H1 (cell line): Measurements from ENCODE around the gene BRSK2. TPM values are rescaled to one million over a fixed set of nuclear protein-coding genes. Genes with fewer than 3 reads are reported as not detected.

Experiments used
- CTCF ChIA-PET: fragments of 300-600 bp; sonication (Branson Sonifier 250); formaldehyde crosslinking; loops from one replicate; lab custom pipeline; 2021; ENCODE audit not compliant: partially characterized antibody; lab: Charles Lee
- POLR2A ChIA-PET: fragments of 300-600 bp; sonication (Branson Sonifier 250); formaldehyde crosslinking; loops from one replicate; lab custom pipeline; 2021; ENCODE audit warnings: inconsistent platforms; ENCODE audit not compliant: partially characterized antibody; lab: Charles Lee
- DNase-seq, 2 experiments: peaks; one replicate each; pipeline versions ENCODE4 v3.0.0 to v3.0.0-alpha.2; 2010 to 2022; ENCODE audit warnings: low spot score in 2 of 2, low read depth in 1 of 2, mixed read lengths in 1 of 2
- FAIRE-seq: peaks from 2 replicates; lab custom pipeline; 2011; peaks lifted over from hg19 to GRCh38; lab: Jason Lieb, UNC
- H2AFZ ChIP-seq: 2 replicates; pipeline ENCODE4 v1.8.1; 2012; ENCODE audit warnings: low read length, inconsistent platforms
- H2AK5ac ChIP-seq: 2 replicates; pipeline ENCODE4 v1.6.1; 2013; ENCODE audit warnings: low read depth, low read length
- H2BK120ac ChIP-seq: replicated peaks from 2 replicates; pipeline ENCODE3; 2013; ENCODE audit warnings: low read depth, low read length, inconsistent platforms
- H2BK12ac ChIP-seq: 2 replicates; pipeline ENCODE4 v1.6.1; 2013; ENCODE audit warnings: low read depth, low read length
- H2BK15ac ChIP-seq: 2 replicates; pipeline ENCODE4 v1.6.1; 2013; ENCODE audit warnings: low read length
- H2BK20ac ChIP-seq: 2 replicates; pipeline ENCODE4 v1.6.1; 2013; ENCODE audit warnings: low read length
- H2BK5ac ChIP-seq: 2 replicates; pipeline ENCODE4 v1.6.1; 2013; ENCODE audit warnings: low read depth, low read length
- H3K14ac ChIP-seq: 2 replicates; pipeline ENCODE4 v1.6.1; 2013; ENCODE audit warnings: inconsistent platforms; ENCODE audit not compliant: insufficient read length
- H3K18ac ChIP-seq: 2 replicates; pipeline ENCODE4 v1.6.1; 2013; ENCODE audit warnings: low read length; ENCODE audit errors: extremely low read depth
- H3K23ac ChIP-seq: 2 replicates; pipeline ENCODE4 v1.6.1; 2013; ENCODE audit warnings: inconsistent platforms; ENCODE audit not compliant: insufficient read length
- H3K23me2 ChIP-seq: 2 replicates; pipeline ENCODE4 v1.6.1; 2013; ENCODE audit warnings: low read depth, low read length
- H3K27ac ChIP-seq: 2 replicates; pipeline ENCODE4 v1.6.1; 2011; ENCODE audit warnings: low read depth, low read length, inconsistent platforms
- H3K27me3 ChIP-seq, 4 experiments: replicated peaks in 1 of 4; 1 replicate in 1 of 4; 2 replicates in 3 of 4; pipeline versions ENCODE4 v1.6.1 to v1.8.1; 2011 to 2013; ENCODE audit warnings: low read length in 3 of 4, mild to moderate bottlenecking in 3 of 4, inconsistent platforms in 2 of 4, mixed read lengths in 2 of 4, moderate library complexity in 1 of 4; ENCODE audit not compliant: control insufficient read depth in 3 of 4, insufficient read depth in 3 of 4; ENCODE audit errors: extremely low read depth in 1 of 4
- H3K36me3 ChIP-seq, 4 experiments: 2 replicates each; pipeline versions ENCODE4 v1.6.1 to v1.8.1; 2011 to 2013; ENCODE audit warnings: mild to moderate bottlenecking in 4 of 4, low read length in 3 of 4, moderate library complexity in 2 of 4, control low read depth in 1 of 4, inconsistent platforms in 1 of 4; ENCODE audit not compliant: insufficient read depth in 4 of 4, control insufficient read depth in 2 of 4
- H3K4ac ChIP-seq: replicated peaks from 2 replicates; pipeline ENCODE3; 2013; ENCODE audit warnings: low read length, low read depth, mixed read lengths, inconsistent platforms; ENCODE audit not compliant: insufficient read length
- H3K4me1 ChIP-seq, 4 experiments: replicated peaks in 1 of 4; 1 replicate in 1 of 4; 2 replicates in 3 of 4; pipeline versions ENCODE4 v1.6.1 to v1.8.1; 2011 to 2013; ENCODE audit warnings: low read length in 3 of 4, inconsistent platforms in 2 of 4, mixed read lengths in 1 of 4; ENCODE audit not compliant: insufficient read depth in 4 of 4, control insufficient read depth in 3 of 4
- H3K4me2 ChIP-seq, 2 experiments: 2 replicates each; pipeline versions ENCODE4 v1.6.1 to v1.8.1; 2011 to 2013; ENCODE audit warnings: low read depth in 2 of 2, low read length in 2 of 2, control low read depth in 1 of 2, inconsistent platforms in 1 of 2, mild to moderate bottlenecking in 1 of 2; ENCODE audit not compliant: insufficient read depth in 1 of 2
- H3K4me3 ChIP-seq, 4 experiments: fragments of 200-600, 300-600 bp in 1 of 4; sonication (generic), shearing (Covaris generic), sonication (Bioruptor Twin) in 1 of 4; 2 replicates each; pipeline versions ENCODE4 v1.5.1 to v1.8.1; 2011 to 2016; ENCODE audit warnings: low read length in 4 of 4, low read depth in 3 of 4, control low read depth in 2 of 4, inconsistent platforms in 2 of 4, mild to moderate bottlenecking in 2 of 4, mixed read lengths in 1 of 4, moderate library complexity in 1 of 4; ENCODE audit not compliant: insufficient read depth in 2 of 4; ENCODE audit errors: extremely low read depth in 1 of 4
- H3K56ac ChIP-seq: replicated peaks from 2 replicates; pipeline ENCODE3; 2013; ENCODE audit warnings: low read depth, mild to moderate bottlenecking, mixed read lengths, low read length, inconsistent platforms; ENCODE audit not compliant: insufficient read length
- H3K79me1 ChIP-seq: 2 replicates; pipeline ENCODE4 v1.6.1; 2013; ENCODE audit warnings: low read depth, low read length, control low read depth
- H3K79me2 ChIP-seq, 2 experiments: 2 replicates each; pipeline versions ENCODE4 v1.6.1 to v1.8.1; 2012 to 2013; ENCODE audit warnings: low read length in 2 of 2, mild to moderate bottlenecking in 2 of 2, inconsistent platforms in 1 of 2; ENCODE audit not compliant: insufficient read depth in 2 of 2, control insufficient read depth in 1 of 2
- H3K9ac ChIP-seq, 4 experiments: replicated peaks in 1 of 4; 1 replicate in 1 of 4; 2 replicates in 3 of 4; pipeline versions ENCODE4 v1.6.1 to v1.8.1; 2011 to 2013; ENCODE audit warnings: low read depth in 3 of 4, low read length in 3 of 4, control low read depth in 2 of 4, mild to moderate bottlenecking in 2 of 4, moderate library complexity in 2 of 4, inconsistent platforms in 1 of 4; ENCODE audit errors: extremely low read depth in 1 of 4
- H3K9me3 ChIP-seq, 2 experiments: 2 replicates each; pipeline versions ENCODE4 v1.6.1 to v1.8.1; 2012 to 2013; ENCODE audit warnings: mild to moderate bottlenecking in 2 of 2, moderate library complexity in 2 of 2, control low read depth in 1 of 2, inconsistent platforms in 1 of 2, low read depth in 1 of 2, low read length in 1 of 2, mixed read lengths in 1 of 2; ENCODE audit not compliant: insufficient read depth in 2 of 2
- H4K20me1 ChIP-seq, 2 experiments: replicated peaks in 1 of 2; 2 replicates each; pipeline versions ENCODE3 to v1.8.1; 2011 to 2013; ENCODE audit warnings: inconsistent platforms in 2 of 2, low read length in 2 of 2, mild to moderate bottlenecking in 1 of 2; ENCODE audit not compliant: insufficient read depth in 2 of 2, control insufficient read depth in 1 of 2
- H4K5ac ChIP-seq: 2 replicates; pipeline ENCODE4 v1.6.1; 2013; ENCODE audit warnings: low read length, low read depth, mixed read lengths, inconsistent platforms; ENCODE audit not compliant: insufficient read length
- H4K8ac ChIP-seq: 2 replicates; pipeline ENCODE4 v1.8.0; 2013; ENCODE audit warnings: mild to moderate bottlenecking, moderate library complexity, low read length, inconsistent platforms; ENCODE audit not compliant: insufficient read depth; ENCODE audit errors: extremely low read depth
- H4K91ac ChIP-seq: replicated peaks from 2 replicates; pipeline ENCODE3; 2013; ENCODE audit warnings: low read length, mixed read lengths, inconsistent platforms; ENCODE audit not compliant: insufficient read length
- RAD21 ChIP-seq, 2 experiments: IDR thresholded peaks in 1 of 2; conservative IDR thresholded peaks in 1 of 2; 2 replicates each; pipeline ENCODE4 v1.6.1; 2011; ENCODE audit warnings: low read depth in 2 of 2, low read length in 2 of 2, improper control_type of control experiment in 1 of 2, inconsistent platforms in 1 of 2, mild to moderate bottlenecking in 1 of 2, moderate library complexity in 1 of 2
- SIN3A ChIP-seq, 2 experiments: IDR thresholded peaks in 1 of 2; conservative IDR thresholded peaks in 1 of 2; 2 replicates each; pipeline ENCODE4 v1.6.1; 2011 to 2012; ENCODE audit warnings: low read length in 2 of 2, improper control_type of control experiment in 1 of 2, low read depth in 1 of 2, mild to moderate bottlenecking in 1 of 2
- TAF1 ChIP-seq: IDR thresholded peaks from 2 replicates; pipeline ENCODE4 v1.6.1; 2011; ENCODE audit warnings: mild to moderate bottlenecking, low read depth, low read length
- WGBS, 2 experiments: shearing (Covaris generic) in 1 of 2; methylation state at CpG; one replicate each; pipeline versions ENCODE4 v1.1.6 to v1.1.7; 2013 to 2015; ENCODE audit warnings: low lambda C conversion rate in 2 of 2, mixed read lengths in 2 of 2, inconsistent platforms in 1 of 2, low coverage in 1 of 2, missing lambda C conversion rate in 1 of 2; ENCODE audit not compliant: insufficient replicate concordance in 2 of 2, insufficient coverage in 1 of 2, insufficient read length in 1 of 2; ENCODE audit errors: extremely low coverage in 1 of 2, missing lambda C conversion rate in 1 of 2; 5-methylcytosine and 5-hydroxymethylcytosine counted together
- polyA plus RNA-seq, 7 experiments: library from polyadenylated mRNA; depleted of rRNA in 3 of 7; stranded (reverse) in 5 of 7; unstranded in 2 of 7; fragments of >200 nt in 5 of 7; fragments of 200-250 nt in 2 of 7; gene quantifications; 1 replicate in 5 of 7; 2 replicates in 1 of 7; 4 replicates in 1 of 7; pipeline versions ENCODE4 v1.2.1 to v1.2.3, GENCODE V29; 2011 to 2013; ENCODE audit warnings: missing spikeins in 2 of 7, mixed read lengths in 2 of 7
- total RNA-seq: library from RNA; stranded (reverse); fragmentation: NEBNext Ultra II Directional; extraction: Animal tissue kit (Norgen Biotek cat#: 25700); gene quantifications from 2 replicates; pipeline ENCODE4 v1.2.1, GENCODE V29; 2021

Gene BRSK2
- total and polyA plus RNA-seq, 2 of the 8 experiments (the other 6 are each of a cell fraction or from before 2014, with no cell fraction given) = 17.3 to 27.1 TPM

GRCh38 chr11:1460986-1461825 lies 71.5 kb downstream of the BRSK2 start:
- peaks cover 0 to 6% (median 2%) of the 10 kb centered on the region in 4 experiments; a peak in 2 of 7 replicates for H3K4me1 ChIP-seq

More at GRCh38 chr11:1460986-1461825, 71.5 kb downstream of the BRSK2 start:
- H2BK5ac ChIP-seq = no peak overlapping the region
- H4K91ac ChIP-seq = no peak overlapping the region
- no peak overlapping the region for H2AFZ ChIP-seq
- no peak overlapping the region for H2BK15ac ChIP-seq
- H2BK20ac ChIP-seq = no peak overlapping the region
- peaks cover 0 to 13% (median 3%) of the 10 kb centered on the region in 4 experiments; a peak in 2 of 8 replicates for H3K36me3 ChIP-seq
- no peak overlapping the region for H3K4ac ChIP-seq
- H2AK5ac ChIP-seq = no peak overlapping the region
- WGBS, 2 experiments = 88% methylated on average over 16 of the region's 50 CpGs; no CpG with 5 or more reads in 1 of the 2 experiments
- H3K23me2 ChIP-seq = no peaks in the 10 kb centered on the region; the same call in 1 of the 2 replicates
- H4K5ac ChIP-seq = no peak overlapping the region
- peak overlapping the region; percentile 51; the same call in 1 of the 2 replicates for H4K8ac ChIP-seq
- TF ChIP-seq RAD21 (IDR thresholded peaks at IDR 0.05 in 1 of 2, conservative IDR thresholded peaks at IDR 0.05 in 1 of 2; ENCODE audit: low read depth in 2 of 2, low read length in 2 of 2) = 0 out of 4 replicates have a peak, but pooled peaks of 1 of the 2 experiments have one; percentile 6
- TF ChIP-seq SIN3A (conservative IDR thresholded peaks at IDR 0.05 in 1 of 2, IDR thresholded peaks at IDR 0.05 in 1 of 2; ENCODE audit: low read depth in 1 of 2, low read length in 2 of 2) = no peak
- TF ChIP-seq TAF1 = no peak
- H2BK120ac ChIP-seq = no peak overlapping the region
- FAIRE-seq (no peak), DNase-seq (no peak)
- peaks cover 0 to 6% of the 10 kb centered on the region in 2 experiments; a peak in 1 of 4 replicates for H3K9me3 ChIP-seq
- CTCF ChIA-PET = interaction anchor here (1.2 kb wide), 1 partner anchor 18 kb away, joined by 4 read pairs; no protein-coding TSS in a partner anchor
- H3K4me2 ChIP-seq = no peak overlapping the region
- H3K27ac ChIP-seq = no peak overlapping the region
- H3K18ac ChIP-seq = no peak overlapping the region
- POLR2A ChIA-PET = interaction anchor here (1.3 kb wide), 1 partner anchor 15 kb away, joined by 3 read pairs; no protein-coding TSS in a partner anchor
- peaks cover 0 to 11% of the 10 kb centered on the region in 2 experiments for H4K20me1 ChIP-seq
- no peak overlapping the region for H3K4me3 ChIP-seq
- H3K14ac ChIP-seq = no peak overlapping the region
- no peak overlapping the region for H3K9ac ChIP-seq
- H3K79me2 ChIP-seq = no peaks in the 10 kb centered on the region
- H3K23ac ChIP-seq = no peak overlapping the region
- no peaks in the 10 kb centered on the region for H3K27me3 ChIP-seq
- no peak overlapping the region for H2BK12ac ChIP-seq
- no peaks in the 10 kb centered on the region; the same call in 1 of the 2 replicates for H3K79me1 ChIP-seq
- H3K56ac ChIP-seq = no peak overlapping the region
